ENCODE results near the gene DNPH1.

Gene DNPH1

GRCh38 chr6:43263314-43264178, 34.3 kb upstream of the DNPH1 start:
- DNase-seq, result no peak

DNA sequence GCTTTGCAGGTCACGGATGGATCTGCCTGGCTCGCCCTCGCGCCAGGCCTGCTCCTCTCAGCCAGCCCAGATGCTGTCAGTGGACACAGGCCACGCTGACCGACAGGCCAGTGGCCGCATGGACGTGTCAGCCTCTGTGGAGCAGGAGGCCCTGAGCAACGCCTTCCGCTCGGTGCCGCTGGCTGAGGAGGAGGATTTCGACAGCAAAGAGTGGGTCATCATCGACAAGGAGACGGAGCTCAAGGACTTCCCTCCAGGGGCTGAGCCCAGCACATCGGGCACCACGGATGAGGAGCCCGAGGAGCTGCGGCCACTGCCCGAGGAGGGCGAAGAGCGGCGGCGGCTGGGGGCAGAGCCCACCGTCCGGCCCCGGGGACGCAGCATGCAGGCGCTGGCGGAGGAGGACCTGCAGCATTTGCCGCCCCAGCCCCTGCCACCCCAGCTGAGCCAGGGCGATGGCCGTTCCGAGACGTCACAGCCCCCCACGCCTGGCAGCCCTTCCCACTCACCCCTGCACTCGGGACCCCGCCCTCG, 33.6 kb upstream of the DNPH1 start:
- no peak for DNase-seq

DNA sequence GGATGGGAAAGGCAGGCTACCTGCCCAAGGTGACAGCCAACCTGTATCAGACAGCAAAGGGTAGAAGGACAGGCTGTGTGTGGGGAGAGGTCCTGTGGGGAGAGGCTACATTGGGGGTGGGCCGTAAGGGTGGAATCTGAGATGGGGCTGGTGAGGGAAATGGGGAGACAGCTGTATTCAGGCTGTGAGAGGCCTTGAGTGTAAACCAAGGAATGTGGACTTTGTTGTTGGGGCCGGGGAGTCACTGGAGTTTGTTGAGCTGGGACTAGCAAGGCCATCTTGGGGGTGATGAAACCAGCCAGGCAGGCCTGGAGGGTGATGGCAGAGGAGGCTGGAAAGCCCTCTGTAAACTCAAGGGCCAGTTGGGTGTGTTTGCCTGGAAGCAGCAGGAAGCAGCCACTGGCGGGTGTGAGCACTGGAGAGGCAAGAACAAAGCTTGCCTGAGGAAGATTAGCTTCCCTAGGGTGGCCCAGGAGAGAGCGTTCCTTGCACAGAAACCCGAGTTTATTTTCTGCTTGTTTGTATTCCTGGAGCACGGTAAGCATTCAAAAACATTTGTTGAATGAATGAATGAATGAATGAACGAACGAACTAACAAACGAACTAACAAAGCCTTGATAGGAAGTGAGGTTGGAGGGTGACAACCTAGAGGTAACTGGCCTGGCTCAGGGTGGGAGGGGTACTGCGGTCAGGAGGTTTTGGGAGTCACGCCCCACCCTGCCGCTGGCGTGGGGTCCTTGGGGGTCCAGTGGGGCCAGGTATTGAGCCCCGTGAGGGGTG, 32.9 kb upstream of the DNPH1 start:
- no peak for DNase-seq

- DNase-seq, result no peak
Measured at GRCh38 chr6:43261198-43261597, 31.9 kb upstream of the DNPH1 start.

- DNase-seq, result no peak
Measured at GRCh38 chr6:43260791-43261190, 31.5 kb upstream of the DNPH1 start.

DNA sequence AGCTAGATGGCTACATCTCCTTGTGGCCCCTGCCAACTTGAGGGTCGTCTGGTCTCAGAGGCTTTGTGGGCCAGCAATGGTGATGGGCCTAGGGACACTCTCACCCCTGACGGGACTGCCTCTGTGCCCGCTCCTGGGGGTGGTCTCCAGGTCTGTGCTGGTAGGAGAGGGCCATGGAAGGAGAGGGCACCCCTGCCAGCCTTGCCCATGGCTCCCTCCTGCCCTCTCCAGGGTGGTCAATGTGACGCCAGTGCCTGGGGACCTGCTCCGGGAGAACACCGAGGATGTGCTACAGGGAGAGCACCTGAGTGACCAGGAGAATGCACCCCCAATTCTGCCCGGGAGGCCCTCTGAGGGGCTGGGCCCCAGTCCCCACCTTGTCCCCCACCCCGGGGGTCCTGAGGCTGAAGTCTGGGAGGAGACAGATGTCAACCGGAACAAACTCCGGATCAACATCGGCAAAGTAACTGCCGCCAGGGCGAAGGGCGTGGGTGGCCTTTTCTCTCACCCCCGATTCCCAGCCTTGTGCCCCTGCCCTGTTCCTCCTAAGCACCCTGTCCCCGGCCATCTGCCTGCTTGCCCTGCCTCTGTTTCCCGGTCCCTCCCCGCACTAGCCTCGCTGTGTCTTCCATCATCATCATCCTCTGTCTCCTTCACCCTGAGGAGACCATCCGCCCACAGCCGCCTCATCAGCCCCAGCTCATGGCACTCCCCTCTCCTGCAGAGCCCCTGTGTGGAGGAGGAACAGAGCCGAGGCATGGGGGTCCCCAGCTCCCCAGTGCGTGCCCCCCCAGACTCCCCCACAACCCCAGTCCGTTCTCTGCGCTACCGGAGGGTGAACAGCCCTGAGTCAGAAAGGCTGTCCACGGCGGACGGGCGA, 29.8 kb upstream of the DNPH1 start:
- no peak for DNase-seq

- DNase-seq, result no peak
Measured at GRCh38 chr6:43258180-43258579, 28.9 kb upstream of the DNPH1 start.

- no peak for DNase-seq
Measured at GRCh38 chr6:43257367-43258145, 28.3 kb upstream of the DNPH1 start.

- DNase-seq, result no peak
Measured at GRCh38 chr6:43256670-43257366, 27.5 kb upstream of the DNPH1 start.

DNA sequence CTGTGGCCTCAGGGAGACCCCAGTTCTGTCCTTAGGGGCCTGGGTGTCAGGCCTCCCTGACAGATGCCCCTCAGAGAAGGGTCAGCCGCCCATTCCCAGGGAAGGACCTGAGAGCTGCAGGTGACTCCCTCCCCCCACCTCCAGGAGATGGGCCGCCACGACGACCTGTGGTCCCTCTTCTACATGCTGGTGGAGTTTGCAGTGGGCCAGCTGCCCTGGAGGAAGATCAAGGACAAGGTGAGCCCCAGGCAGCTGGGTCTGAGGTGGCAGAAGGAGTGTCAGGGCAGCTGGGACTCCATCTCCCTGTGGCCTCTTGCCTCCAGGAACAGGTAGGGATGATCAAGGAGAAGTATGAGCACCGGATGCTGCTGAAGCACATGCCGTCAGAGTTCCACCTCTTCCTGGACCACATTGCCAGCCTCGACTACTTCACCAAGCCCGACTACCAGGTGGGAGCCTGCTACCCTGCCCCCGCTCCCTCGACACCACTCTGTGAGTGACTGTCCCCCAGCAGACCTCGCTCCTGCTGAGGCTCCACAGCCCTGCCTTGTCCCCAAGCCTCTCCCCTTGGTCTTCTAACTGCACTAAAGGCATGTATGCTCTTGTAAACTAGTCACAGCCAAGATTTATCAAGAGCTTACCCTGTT, 26.2 kb upstream of the DNPH1 start:
- no peak for DNase-seq

DNA sequence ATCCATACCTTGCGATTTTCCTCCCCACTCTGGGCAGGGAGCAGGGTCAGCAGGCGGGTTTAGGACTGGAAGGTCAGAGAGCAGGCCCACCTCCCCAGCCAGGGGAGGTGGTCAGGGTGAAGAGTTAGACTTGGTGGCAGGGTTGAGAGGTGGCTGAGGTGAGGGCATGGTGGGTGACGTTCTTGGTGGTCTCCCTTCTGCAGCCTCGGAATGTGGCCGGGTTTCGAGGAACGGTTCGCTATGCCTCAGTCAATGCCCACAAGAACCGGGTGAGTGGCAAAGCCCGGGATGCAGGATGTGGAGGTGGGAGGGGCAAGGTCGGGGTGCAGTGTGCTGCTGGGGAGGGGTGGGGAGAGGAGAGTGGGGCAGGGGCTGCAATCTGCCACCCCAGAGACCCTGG, 25.6 kb upstream of the DNPH1 start:
- DNase-seq, result no peak

DNA sequence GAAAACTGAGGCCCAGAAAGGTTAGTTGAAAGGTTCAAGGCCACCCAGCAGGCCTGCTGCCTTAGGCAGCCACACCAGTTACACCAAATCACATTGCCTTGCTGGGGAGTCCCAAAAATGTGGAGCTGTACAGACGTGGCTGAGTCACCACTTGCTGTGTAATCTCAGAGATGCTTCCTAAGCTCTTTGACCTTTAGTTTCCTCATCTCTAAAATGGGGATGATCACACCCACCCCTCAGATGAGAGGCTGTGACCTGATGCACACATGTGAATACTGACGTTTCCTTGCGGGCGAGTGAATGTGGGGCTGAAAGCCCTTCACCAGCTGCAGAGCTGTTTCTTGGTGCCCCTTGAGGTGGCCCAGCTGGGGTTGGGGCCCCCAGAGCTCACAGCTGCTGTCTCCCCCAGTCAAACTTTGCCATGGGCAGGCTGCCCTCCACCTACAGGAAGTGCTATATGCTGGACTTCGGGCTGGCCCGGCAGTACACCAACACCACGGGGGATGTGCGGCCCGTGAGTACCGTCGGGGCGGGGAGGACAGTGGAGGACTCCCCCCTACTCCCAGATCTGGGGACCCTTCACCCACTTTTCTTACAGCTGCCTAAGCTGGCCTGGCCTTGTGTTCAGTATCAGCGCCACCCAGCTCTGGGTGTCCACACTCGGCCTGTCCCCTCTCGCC, 25.0 kb upstream of the DNPH1 start:
- no peak for DNase-seq

- DNase-seq, result no peak
Measured at GRCh38 chr6:43253401-43253800, 24.1 kb upstream of the DNPH1 start.

GRCh38 chr6:43250992-43251373, 21.7 kb upstream of the DNPH1 start:
- no peak for DNase-seq

GRCh38 chr6:43248791-43249190, 19.5 kb upstream of the DNPH1 start:
- no peak for DNase-seq

DNA sequence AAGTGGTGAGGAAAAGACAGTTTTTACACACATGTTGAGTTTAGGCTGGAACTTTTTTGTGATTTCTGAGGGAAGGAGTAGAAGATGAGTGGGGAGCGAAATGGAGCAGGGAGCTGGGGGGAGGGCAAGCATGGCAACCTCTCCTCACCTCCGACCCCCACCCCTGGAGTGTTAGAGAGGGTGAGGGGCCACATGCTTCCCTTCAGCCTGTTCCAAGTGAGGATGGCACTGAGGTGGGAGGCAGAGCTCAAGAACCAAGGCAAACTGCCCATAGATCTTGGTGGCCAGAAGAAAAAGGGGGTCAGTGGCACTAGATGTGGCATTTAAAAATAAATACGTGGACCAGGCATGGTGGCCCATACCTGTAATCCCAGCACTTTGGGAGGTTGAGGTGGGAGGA, 18.8 kb upstream of the DNPH1 start:
- DNase-seq, result no peak

GRCh38 chr6:43247114-43247999, 18.1 kb upstream of the DNPH1 start:
- DNase-seq, result peak; percentile 83

DNA sequence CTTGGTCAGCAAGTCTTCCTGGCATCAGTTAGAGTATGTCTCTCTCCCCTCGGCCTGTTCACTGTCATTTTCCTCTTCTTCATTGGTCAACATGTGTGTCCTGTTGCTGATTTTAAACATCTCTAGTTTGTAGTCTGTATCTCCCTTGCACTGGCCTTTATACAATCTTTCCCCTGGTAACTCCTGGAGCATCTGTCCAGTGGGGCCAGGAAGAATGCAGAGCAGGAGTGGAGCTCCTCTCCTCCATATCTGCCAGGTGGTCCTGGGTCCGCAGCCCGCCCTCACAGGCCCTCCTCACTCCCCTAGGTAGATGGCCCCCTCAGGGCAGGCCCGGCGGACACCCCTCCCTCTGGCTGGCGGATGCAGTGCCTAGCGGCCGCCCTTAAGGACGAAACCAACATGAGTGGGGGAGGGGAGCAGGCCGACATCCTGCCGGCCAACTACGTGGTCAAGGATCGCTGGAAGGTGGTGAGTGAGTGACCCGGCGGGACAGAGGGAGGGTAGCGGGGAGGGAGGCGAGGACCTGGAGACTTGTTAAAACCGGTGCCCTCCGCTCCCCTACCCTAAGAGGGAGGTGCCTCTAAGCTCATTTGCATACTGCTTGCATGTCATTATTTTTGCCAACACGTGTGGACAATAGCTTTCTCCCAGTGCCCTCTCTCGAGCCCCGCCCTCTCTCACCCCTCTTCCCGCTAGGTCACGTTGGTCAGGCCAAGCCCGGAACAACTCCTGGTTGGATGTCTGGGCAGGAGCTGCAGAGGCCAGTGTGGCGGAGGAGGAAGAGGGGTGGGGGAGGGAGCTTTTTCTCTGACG, 17.2 kb upstream of the DNPH1 start:
- peak; percentile 83 for DNase-seq

All from DMS79 (cell line).